K562 treated with DMSO at 1 percent for 12 hours (cell line): Measurements from ENCODE around the gene FCN1. TPM values are rescaled to one million over a fixed set of nuclear protein-coding genes. Genes with fewer than 3 reads are reported as not detected.

Experiments used
- total RNA-seq: library from RNA; unstranded; fragments of 300-600 nt; gene quantifications from 2 replicates; pipeline ENCODE4 v1.2.3, GENCODE V29; 2022; ENCODE audit not compliant: insufficient read depth

Gene FCN1
- total RNA-seq, result not detected in 2 replicates

GRCh38 chr9:134917431-134918373, at the start of gene FCN1:
TSS of gene FCN1 (minus strand) at chr9:134917912. CDS start at chr9:134917871, 41 bp downstream.

GRCh38 chr9:134880484-134881312, 37.0 kb downstream of the FCN1 start, which contains the start of gene FCN2:
TSS of gene FCN2 (plus strand) at chr9:134880810. CDS start at chr9:134880822, 12 bp downstream.

Other genes with a start within 250 kb of the FCN1 start
- not detected in 2 replicates for gene FCN2, start 37.1 kb downstream of the FCN1 start, total RNA-seq
- not detected in 2 replicates for gene OLFM1, start 169.8 kb upstream of the FCN1 start, total RNA-seq